HG02678 (cell line): Measurements from ENCODE around the gene NDUFB7.
"Not testable (repeated sequence)": the region's sequence is repeated elsewhere in the genome, so short reads cannot be mapped to it uniquely, and the experiment has no call there.

Experiments used
- ATAC-seq: cut with Tn5 transposase; IDR thresholded peaks from one replicate; pipeline ENCODE4 v1.9.1; 2021; ENCODE audit warnings: mild to moderate bottlenecking, moderate library complexity; ENCODE audit not compliant: unreplicated experiment

NDUFB7 gene

DNA sequence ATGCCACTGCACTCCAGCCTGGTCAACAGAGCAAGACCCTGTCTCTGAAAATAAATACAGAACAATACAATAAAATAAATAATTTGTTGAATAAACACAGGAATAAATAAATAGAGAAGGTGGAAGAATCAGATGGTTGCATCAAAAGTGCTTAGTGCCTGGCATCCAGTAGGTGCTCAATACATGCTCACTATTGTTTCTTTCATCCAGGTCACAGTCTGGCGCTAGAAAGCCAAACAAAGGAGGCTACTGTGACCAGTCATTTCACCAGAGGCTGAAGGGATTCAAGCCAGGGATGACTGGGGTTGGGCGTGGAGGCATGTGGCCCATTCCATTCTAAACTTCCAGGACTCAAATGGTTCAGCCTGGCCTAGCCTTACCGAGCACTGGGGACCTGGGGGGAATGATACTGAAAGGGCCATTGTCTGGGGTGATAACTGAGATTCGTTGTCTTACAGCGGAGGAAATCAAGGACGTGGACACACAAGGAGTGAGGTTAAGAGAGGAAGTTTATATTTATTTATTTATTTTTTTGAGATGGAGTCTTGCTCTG, 3.6 kb upstream of the NDUFB7 start:
- no peak for ATAC-seq

DNA sequence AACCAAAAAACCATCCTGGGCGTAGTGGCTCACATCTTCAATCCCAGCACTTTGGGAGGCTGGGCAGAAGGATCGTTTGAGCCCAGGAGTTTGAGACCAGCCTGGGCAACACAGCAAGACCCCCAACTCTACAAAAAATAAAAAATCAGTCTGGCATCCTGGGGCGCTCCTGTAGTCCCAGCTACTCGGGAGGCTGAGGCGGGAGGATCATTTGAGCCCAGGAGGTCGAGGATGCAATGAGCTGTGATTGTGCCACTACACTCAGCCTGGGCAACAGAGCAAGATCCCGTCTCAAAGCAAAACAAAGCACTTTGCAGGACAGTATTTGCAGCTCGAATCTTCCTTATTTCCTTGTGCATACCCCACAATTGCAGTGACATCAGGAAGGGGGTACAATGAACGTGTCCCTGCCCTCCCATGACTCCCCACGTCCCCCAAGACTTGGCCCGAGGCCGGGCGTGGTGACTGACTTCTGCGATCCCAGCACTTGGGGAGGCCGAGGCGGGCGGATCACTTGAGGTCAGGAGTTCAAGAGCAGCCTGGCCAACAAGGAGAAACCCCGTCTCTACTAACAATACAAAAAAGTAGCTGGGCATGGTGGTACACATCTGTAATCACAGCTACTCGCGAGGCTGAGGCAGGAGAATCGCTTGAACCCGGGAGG, 870 bp downstream of the NDUFB7 start:
- no peak for ATAC-seq

DNA sequence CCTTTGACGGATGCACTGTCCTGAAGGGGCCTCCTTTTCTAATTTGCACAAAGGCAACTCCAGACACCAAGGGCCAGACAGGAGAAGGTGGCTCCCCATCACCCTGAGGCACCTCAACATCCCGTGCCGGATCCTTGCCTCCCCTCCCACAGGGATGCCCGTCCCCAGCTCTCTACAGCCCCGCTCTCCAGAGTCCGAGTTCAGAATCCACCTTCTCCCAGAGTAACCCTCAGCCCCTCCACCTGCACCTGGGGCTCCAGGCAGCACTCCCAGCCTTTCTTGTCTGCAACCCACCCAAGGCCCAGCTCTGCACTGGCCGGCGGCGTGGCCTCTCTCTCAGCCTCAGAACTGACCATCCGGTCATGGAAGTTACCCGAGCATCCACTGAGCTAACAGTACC, 4.8 kb downstream of the NDUFB7 start:
- ATAC-seq: no peak

DNA sequence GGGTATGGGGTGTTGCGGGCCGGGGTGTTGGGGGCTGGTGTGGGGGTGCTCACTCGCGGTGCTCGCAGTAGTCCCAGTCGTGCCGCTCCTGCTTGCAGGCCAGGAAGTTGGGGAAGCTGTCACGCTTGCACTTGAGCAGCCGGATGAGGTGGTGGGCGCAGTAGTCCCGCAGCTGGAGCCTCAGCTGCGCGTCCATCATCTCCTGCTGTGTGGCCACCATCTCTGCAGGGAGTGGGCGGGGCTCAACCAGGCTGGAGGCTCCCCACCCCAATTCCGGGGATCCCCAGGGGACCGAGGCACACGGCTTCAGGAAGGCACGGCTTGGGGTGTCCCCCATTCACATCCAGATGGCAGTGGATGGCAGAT, 5.2 kb downstream of the NDUFB7 start:
- ATAC-seq: no peak

DNA sequence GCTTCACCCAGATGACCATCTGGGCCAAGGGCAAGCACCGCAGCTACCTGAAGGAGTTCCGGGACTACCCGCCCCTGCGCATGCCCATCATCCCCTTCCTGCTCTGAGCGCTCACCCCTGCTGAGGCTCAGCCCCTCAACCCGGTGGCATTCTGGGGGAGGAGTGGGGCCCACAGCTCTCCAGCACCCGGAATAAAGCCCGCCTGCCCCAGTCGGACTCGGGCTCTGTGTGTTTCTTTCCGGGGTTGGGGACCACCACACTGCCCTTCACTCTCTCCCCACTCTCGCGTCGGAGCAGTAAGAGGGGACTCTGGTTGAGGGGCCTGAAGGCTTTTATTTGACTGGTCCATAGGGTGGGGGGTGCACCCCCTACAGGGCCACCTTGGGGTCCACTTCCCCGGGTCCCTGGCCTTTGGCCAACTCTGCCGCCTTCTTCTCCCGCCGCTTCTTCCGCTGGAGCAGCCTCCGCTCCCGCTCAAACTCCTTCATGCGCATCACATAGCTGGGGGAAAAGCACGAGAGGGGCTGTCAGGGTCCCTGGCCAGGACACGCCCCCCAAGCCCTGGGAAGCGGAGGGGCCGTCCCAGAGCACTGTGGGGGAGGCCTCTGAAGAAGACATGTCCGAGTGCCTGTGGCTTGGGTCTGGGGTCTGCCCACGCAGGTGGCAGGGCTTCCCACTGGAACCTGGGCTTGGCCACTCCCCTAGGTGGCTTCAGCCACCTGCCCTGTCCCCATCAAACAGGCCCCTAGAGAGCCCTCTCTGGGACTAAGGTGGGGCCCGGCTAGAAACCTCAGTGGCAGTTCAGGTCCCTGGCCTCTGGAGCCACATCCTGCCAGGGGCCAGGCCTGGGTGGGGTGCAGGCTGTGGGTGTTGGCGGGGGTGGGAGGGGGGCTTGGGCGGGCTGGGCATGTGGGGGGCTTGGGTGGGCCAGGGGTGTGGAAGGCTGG, 5.8 kb downstream of the NDUFB7 start:
- no peak for ATAC-seq

DNA sequence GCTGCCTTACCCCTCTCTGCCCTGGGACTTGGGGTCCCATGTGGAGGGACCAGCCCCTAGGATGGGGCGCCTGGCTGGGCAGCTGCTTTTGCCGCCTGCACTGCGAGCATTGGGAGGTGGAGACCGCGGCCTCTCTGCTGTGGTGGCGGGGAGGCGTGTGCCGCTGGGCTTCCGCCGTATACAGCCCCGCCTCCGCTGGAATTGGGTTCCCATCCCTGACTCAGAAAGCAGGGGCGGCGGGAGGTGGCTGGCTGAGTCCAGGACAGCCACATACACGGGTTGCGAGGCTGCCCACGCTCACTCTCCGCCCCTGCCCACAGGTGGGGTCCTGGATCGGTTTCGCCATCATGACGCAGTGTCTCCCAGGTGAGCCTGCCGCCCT, 6.6 kb downstream of the NDUFB7 start:
- ATAC-seq: no peak

DNA sequence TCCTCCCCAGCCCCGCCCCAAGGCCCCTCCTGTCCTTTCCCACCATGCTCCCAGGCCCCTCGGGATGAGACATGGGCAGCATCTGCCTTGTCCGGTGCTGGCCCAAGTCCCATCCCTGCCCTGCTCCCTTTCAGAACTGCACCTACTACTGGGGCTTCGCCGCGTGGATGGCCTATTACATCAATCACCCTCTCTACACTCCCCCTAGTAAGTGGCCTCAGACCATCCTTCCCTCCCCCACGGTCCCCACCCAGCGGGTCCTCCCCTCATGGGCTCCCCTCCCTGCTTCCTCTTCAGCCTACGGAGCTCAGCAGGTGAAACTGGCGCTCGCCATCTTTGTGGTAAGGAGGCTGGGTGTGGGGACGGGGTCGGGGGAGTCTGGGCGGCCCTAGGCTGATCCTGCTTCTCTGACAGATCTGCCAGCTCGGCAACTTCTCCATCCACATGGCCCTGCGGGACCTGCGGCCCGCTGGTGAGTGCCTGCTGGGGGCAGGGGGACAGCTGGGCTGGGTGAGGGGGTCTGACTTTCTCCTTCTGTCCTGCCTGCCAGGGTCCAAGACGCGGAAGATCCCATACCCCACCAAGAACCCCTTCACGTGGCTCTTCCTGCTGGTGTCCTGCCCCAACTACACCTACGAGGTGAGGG, 7.1 kb downstream of the NDUFB7 start:
- not testable (repeated sequence) for ATAC-seq

DNA sequence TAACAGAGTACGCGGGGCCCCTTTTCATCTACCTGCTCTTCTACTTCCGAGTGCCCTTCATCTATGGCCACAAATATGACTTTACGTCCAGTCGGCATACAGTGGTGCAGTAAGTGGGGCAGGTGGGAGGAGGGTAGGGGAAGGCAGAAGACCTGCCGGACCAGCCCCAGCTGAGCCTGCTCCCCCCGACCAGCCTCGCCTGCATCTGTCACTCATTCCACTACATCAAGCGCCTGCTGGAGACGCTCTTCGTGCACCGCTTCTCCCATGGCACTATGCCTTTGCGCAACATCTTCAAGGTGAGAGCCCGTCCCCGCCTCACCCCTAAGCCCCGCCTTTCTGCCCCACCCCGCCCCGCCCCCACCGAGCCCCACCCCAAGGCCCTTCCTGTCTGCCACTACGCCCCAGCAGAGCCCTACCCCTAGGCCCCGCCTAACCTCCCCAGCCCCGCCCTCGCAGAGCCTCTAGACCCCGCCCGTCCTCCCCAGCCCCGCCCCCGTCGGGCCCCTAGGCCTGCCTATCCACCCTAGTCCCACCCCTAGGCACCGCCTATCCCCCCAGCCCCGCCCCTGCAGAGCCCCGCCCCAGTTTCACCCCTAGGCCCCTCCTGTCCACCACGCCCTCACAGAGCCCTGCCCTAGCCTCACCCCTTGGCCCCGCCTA, 7.7 kb downstream of the NDUFB7 start:
- no peak for ATAC-seq

DNA sequence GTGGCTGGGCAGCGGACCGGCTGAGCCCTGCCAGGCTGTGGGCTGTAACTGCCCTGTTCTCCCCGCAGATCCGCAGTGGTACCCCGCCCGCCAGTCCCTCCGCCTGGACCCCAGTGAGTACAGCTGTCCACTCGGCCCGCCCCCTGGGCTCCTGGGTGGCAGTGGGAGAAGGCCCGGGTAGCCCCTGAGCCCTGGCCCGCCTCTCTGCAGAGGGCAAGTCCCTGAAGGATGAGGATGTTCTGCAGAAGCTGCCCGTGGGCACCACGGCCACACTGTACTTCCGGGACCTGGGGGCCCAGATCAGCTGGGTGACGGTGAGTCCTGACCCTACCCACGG, 8.3 kb downstream of the NDUFB7 start:
- no peak for ATAC-seq

DNA sequence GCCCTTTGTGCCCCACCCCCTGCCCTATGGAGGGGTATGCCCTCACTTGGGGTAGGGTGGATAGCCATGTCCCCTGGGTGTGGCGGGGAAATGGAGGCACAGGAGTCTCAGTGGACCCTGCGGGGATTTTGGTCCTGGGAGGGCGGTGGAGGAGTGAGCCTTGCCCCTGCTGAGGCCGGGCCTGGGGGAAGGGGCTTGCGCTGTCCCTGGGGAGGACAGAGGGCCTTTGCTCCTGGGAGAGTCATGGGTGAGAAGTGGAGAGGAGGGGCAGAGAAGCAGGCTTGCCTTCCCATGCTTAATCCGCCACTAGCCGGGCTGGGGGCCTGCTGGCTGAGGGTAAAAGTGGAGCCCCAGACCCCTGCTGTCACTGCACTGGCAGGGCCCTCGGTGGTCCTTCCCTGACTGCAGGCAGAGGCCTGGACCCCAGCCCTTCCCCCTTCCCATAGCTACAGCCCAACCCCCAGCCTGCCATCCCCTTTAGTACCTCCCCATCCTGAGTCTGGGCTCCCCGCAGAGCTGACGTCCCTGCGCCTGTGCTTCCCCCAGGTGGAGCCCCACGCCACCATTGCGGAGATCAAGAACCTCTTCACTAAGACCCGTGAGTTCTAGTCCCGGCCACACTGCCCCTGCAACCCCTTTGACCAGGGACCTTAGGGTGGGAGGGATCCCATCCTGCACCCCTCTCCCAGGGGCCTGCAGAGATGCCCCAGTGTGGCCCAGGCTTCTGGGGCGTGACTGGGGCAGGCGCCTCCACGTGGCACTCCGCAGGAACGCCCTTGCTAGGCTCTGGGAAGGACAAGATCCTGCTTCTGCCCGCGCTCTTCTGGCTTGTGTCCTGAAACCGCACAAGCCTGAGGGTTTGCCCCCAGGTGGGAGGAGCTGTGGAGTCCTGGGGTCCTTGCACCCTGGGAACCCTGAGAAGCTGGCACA, 8.9 kb downstream of the NDUFB7 start:
- ATAC-seq: no peak

DNA sequence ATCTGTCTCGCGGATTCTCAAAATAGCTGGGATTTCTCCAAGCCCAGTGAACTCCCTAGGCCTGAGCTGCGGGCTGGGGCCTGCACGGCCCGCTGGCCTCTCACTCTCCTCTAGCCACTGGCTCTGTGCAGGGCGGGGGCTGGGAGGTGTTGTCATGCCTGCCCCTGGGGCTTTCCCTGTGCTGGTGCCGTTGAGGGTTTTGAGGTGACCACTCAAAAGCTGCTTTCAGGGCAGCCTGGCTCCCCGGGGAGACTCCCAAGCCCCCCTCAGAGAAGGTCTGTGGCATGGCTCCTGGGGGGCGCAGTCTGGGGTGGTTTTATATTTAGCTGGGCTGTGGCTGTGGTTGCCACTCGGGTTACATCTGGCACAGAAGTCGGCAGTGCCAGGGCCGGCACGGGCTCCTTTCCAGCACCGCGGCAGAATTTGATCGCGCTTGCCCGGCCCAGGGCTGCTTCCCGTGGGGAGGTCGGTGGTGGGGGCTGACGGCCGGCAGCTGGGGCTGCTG, 10.0 kb downstream of the NDUFB7 start:
- ATAC-seq: no peak

DNA sequence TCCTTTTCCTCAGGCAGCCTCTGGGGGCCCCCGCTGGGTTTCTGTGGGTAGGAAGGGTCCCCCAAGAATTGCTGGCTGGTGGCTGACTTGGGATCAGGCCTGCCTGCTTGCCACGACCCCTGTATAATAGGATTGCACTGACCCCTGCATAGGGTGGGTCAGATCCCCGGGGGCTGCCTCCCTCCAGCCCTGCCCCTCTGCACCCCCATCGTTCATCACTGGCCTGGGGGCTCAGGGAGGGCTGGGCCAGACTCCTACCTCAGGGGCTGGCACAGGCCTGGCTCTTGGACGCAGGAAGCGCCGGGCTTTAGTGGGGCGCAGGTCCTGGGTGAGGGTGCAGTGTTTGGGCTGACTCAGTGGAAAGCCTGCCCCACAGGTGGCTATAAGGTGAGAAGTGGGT, 10.6 kb downstream of the NDUFB7 start:
- ATAC-seq: no peak

DNA sequence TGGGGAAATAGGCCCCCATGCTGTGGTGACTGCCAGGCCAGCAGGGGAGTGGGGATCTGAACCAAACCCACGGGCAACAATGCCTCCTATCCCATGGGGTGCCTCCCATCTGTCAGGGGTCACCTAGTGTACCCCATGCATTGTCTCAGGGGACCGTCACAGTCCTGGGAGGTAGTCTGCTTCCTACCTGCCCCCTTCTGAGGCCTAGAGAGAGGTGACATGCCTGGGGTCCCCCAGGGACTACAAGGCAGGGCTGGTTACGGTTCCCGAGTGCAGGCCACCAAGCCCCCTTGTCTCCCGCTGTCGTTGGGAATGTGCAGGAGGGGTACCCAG, 11.1 kb downstream of the NDUFB7 start:
- ATAC-seq: no peak

DNA sequence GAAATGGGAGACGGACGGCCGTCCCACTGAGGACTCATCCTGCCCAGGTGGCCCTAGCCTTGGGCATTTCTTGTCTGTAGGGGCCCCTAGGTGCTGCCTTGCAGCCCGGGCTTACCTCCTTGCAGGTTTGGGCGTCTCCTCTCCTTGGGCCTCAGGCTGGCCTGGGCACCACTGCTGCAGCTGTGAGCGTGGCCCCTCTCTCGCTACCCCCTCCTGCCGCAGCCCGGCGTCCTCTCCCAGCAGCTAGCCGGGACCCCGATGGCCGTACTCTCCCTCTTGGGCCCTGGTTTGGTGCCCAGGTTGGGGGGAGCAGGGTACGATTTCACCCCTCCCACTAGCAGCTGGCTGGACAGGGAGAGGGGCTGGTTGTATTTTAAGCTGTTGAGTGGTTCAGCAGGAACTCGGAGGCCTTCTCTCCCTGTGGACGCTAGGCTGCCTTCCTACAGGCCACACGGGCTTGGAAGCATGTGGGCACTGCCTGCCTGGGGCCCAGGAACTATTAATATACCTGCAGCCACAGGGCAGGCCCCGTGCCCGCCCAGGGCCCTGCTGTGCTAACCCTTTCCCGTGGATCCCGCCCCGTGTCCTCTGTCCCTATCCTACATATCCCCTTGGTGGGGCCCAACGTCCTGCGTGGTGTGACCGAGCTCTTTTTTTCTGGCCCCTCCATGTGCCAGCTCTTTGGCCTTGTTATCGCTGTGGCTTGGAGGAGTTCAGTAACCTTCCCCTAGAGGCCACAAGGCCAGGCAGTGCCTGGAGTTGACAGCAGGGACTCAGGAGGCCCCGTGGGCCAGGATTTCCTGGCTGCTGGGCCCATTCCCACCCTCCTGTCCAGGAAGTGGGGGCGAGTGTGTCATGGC, 11.7 kb downstream of the NDUFB7 start:
- ATAC-seq: no peak

DNA sequence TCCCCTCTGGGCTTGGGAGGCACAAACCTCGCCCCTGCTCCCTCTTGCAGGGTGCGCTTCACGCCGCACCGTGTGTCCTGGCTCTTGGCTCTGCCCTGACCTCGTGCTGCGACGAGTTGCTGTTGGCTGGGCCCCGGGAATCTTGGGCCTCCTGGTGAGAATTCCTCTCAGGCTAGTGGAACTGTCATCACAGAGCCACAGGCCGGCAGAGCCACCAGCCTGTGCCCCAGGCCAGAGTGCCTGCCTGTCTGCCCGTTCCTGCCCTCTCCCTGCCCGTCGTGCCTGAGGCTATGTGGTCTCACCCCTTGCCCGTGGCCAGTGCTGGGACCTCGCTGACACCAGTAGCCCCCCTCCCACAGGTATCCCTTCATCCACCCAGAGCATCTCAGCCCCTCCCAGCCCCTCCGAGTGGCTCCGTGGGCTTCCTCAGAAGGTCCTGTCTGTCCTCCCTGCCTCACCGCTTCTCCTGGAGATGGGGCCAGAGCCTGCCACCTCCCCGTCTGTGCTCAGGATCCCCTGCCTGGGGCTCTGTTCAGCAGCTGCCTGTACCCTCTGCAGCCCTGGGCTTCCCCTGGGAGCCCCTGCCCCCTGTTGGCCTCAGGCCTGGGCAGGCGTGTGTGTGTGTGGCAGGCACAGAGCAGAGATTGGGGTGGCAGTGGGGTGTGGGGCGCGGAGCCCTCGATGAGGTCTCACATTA, 13.3 kb downstream of the NDUFB7 start:
- no peak for ATAC-seq

DNA sequence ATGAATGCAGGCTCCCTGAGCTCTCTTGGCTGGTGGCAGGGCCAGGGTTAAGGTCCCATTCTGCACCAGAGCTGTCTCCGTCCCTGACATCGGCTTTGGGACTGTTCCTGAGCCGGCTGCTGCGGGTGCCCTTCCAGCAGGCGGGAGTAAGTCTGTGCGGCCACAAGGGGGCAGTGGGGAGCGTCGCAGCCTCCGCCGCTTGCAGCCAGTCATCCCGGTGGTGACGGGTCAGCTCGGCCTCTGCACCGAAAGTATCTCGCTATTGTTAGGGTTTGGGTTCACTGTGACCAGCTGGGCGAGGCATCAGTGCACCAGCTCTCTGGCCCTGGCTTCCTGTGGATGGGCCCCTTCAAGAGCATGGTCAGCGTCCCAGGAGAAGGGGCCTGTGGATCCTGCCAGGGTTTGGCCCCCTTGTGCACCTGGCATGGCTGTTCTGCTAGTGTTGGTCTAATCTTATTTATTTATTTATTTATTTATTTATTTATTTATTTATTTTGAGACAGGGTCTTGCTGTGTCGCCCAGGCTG, 15.1 kb downstream of the NDUFB7 start:
- no peak for ATAC-seq

DNA sequence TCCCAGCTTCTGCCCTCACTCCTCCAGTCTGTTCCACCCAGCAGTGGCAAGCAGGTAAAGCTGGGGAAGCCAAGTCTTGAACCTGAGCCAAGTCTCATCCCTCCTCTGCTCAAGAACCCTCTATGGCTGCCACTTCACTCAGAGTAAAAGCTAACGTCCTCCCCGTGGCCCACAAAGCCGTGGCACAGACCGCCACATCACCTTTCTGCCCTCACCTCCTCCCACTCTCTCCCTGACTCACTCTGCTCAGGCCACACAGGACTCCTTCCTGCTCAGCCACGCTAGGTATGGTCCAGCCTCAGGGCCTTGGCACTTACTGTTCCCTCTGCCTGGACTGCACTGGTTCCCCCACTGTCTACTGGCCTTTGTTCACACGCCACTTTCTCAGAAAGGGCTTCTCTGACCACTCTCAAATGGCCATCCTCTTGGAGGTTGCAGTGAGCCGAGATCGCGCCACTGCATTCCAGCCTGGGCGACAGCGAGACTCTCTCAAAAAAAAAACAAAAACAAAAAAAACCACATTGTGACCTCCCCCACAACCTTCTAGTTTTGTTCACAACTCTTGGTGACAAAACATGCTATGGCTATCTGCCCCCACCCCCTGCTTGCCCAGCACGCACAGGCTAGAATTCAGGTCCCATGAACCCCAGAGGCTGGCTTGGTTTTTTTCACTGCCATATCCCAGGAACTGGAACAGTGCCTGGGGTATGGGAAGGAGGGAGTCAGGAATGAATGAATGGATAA, 15.8 kb downstream of the NDUFB7 start:
- ATAC-seq: no peak

DNA sequence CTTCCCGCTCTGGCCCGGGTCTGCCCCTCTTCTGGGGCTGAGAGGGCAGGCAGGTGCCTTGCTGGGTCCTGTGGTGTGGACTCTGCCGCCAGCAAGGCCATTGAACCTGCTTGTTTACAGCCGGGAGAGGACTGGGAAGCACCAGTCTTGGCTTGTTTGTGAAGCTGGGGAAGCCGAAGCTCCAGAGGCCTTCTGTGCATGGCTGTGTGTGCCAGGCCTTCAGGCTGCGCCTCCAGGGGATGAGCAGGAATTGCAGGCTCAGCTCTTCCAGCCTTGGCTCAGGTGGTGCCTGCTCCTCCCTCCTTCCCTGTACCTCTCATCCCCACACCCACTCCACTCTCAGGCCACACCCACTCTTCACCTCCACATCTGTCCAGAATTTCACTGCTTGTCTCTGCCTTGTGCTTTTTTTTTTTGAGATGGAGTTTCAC, 17.5 kb downstream of the NDUFB7 start:
- no peak for ATAC-seq
